ENCODE measurements around the gene PHYKPL.

DNA sequence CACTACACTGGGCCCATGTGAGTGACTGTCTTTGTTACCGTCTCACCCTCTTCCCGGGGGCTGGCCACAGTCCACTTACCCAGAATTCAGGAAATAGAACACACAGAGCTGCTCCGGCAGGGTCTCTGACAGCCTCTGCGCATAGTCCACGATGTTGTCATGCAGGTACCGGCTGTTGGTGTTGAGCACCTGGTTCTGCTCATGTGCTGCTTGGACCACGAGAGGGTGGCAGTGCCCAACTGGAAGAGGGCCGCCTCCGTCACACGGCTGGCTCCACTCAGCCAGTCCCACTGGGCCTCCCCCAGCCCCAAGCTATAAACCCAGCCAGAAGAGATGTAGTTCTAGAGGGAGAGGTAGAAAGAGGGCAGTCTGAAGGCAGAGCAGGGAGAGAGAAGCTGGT lies 2.7 kb downstream of the PHYKPL start:
- no peak for TF ChIP-seq EP300 (IDR thresholded peaks at IDR 0.05)
- TF ChIP-seq POLR2AphosphoS5 (IDR thresholded peaks at IDR 0.05) = no peak
- TF ChIP-seq, protein P1, sequence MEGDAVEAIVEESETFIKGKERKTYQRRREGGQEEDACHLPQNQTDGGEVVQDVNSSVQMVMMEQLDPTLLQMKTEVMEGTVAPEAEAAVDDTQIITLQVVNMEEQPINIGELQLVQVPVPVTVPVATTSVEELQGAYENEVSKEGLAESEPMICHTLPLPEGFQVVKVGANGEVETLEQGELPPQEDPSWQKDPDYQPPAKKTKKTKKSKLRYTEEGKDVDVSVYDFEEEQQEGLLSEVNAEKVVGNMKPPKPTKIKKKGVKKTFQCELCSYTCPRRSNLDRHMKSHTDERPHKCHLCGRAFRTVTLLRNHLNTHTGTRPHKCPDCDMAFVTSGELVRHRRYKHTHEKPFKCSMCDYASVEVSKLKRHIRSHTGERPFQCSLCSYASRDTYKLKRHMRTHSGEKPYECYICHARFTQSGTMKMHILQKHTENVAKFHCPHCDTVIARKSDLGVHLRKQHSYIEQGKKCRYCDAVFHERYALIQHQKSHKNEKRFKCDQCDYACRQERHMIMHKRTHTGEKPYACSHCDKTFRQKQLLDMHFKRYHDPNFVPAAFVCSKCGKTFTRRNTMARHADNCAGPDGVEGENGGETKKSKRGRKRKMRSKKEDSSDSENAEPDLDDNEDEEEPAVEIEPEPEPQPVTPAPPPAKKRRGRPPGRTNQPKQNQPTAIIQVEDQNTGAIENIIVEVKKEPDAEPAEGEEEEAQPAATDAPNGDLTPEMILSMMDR (IDR thresholded peaks at IDR 0.05) = no peak
- no peak for TF ChIP-seq POLR2A (IDR thresholded peaks at IDR 0.05)
